CD8-positive, alpha-beta memory T cell (primary cell): Measurements from ENCODE around the gene DKC1. TPM values are rescaled to one million over a fixed set of nuclear protein-coding genes. Genes with fewer than 3 reads are reported as not detected.

ENCODE experiments used
- CTCF ChIA-PET: fragments of 350-600 bp; sonication (Branson Sonifier 250); formaldehyde crosslinking; loops from one replicate; lab custom pipeline; 2021; ENCODE audit warnings: antibody characterized with exemption; lab: Charles Lee
- POLR2A ChIA-PET: fragments of 350-600 bp; sonication (Branson Sonifier 250); formaldehyde crosslinking; loops from one replicate; lab custom pipeline; 2021; ENCODE audit warnings: antibody characterized with exemption; lab: Charles Lee
- DNase-seq, 5 donors: peaks; one replicate each; pipeline versions ENCODE4 v3.0.0 to v3.0.0-alpha.2; 2020 to 2022; ENCODE audit warnings: mixed read lengths in 1 of 5
- H3K27ac ChIP-seq: one replicate; pipeline ENCODE4 v1.7.0; 2013; ENCODE audit warnings: low read depth, mild to moderate bottlenecking, low read length, moderate library complexity
- H3K27me3 ChIP-seq: 2 replicates; pipeline ENCODE4 v1.7.0; 2013; ENCODE audit warnings: low read length, mild to moderate bottlenecking; ENCODE audit not compliant: insufficient read depth, poor library complexity, severe bottlenecking
- H3K36me3 ChIP-seq: 2 replicates; pipeline ENCODE4 v1.7.0; 2013; ENCODE audit warnings: mild to moderate bottlenecking, low read length, moderate library complexity; ENCODE audit not compliant: insufficient read depth
- H3K4me1 ChIP-seq: 2 replicates; pipeline ENCODE4 v1.7.0; 2013; ENCODE audit warnings: mild to moderate bottlenecking, low read length, moderate library complexity; ENCODE audit not compliant: insufficient read depth
- H3K4me3 ChIP-seq: 2 replicates; pipeline ENCODE4 v1.7.0; 2013; ENCODE audit warnings: mild to moderate bottlenecking, low read length
- H3K9me3 ChIP-seq: 2 replicates; pipeline ENCODE4 v1.7.0; 2013; ENCODE audit warnings: mild to moderate bottlenecking, low read length
- H3K27ac Mint-ChIP-seq, 8 donors: one replicate each; pipeline ENCODE4 v1.8.0; 2020 to 2021; ENCODE audit warnings: mixed read lengths in 8 of 8, mild to moderate bottlenecking in 6 of 8, inconsistent platforms in 3 of 8, moderate library complexity in 3 of 8
- H3K27me3 Mint-ChIP-seq, 2 donors: one replicate each; pipeline ENCODE4 v1.8.0; 2020 to 2021; ENCODE audit warnings: mixed read lengths in 2 of 2, mild to moderate bottlenecking in 1 of 2, moderate library complexity in 1 of 2
- H3K36me3 Mint-ChIP-seq, 3 donors: one replicate each; pipeline ENCODE4 v1.8.0; 2020 to 2021; ENCODE audit warnings: mixed read lengths in 3 of 3, inconsistent platforms in 1 of 3, mild to moderate bottlenecking in 1 of 3
- H3K4me1 Mint-ChIP-seq, 3 donors: one replicate each; pipeline ENCODE4 v1.8.0; 2020 to 2021; ENCODE audit warnings: mixed read lengths in 3 of 3, inconsistent platforms in 1 of 3, mild to moderate bottlenecking in 1 of 3
- H3K4me3 Mint-ChIP-seq, 7 donors: one replicate each; pipeline ENCODE4 v1.8.0; 2020 to 2021; ENCODE audit warnings: mixed read lengths in 7 of 7, mild to moderate bottlenecking in 6 of 7, moderate library complexity in 4 of 7, inconsistent platforms in 2 of 7
- H3K9me3 Mint-ChIP-seq, 5 donors: one replicate each; pipeline ENCODE4 v1.8.0; 2020 to 2022; ENCODE audit warnings: mixed read lengths in 5 of 5, mild to moderate bottlenecking in 3 of 5, moderate library complexity in 2 of 5, inconsistent platforms in 1 of 5
- polyA plus RNA-seq: library from polyadenylated mRNA; unstranded; fragments of 300-500 nt; fragmentation: Illumina TruSeq; gene quantifications from one replicate; pipeline ENCODE4 v1.2.3, GENCODE V29; 2021
- total RNA-seq, 2 experiments: library from RNA; stranded (reverse); gene quantifications; one replicate each; pipeline ENCODE4 v1.2.3, GENCODE V29; 2021

Gene DKC1
- total and polyA plus RNA-seq, 3 experiments from 2014 or later: 43.6 to 219 (median 214) TPM

DNA sequence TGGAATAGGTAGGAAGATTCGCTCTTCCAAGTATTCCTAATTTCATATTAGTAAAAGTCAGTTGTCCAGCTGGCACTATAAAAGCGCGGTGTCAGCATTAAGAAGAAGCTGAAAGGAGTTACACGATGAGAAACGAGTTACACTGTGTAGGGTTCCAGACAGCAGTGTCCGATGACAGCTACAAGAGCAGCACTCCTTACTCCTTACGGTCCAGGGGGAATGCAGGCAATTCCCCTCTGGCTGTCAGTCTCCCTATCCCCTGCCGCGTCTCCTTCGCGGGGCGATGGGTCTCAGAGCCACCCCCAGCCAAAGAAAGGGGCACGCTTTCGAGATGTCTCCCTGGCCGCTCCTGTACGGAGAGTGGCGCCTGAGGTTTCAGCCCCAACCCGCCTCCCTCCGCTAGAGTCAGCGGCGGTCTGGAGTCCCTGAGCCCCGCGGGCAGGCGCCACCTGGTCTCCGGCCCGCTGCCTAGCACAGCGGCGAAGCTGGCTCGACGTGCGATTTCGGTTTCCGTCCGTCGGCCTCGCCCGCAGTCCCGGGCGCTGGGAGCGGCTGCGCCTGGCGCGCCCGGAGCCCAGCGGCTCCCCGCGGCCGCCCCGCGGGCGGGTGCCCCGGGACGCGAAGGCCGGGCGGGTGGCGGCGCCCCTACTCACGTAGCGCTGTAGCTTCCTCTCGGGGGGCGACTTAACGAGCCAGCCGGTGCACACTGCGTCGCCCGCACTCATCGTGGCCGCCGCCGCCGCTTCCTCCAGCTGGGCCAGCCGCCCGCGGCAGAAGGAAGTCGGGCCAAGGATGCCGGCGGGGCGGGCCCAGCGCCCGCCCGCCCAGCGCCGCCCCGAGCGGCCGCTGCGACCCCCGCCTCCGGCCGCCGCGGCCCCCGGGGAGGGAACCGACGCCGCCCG lies 12.1 kb upstream of the DKC1 start, which contains the start of gene GAB3:
Gene GAB3, minus strand, starts transcription at position 777 of the 902 bp plus-strand sequence. Its CDS starts 52 bp downstream, at position 725.
- peaks cover 0 to 10% (median 0%) of the 10 kb centered on the region in 3 donors for H3K36me3 Mint-ChIP-seq
- H3K4me3 Mint-ChIP-seq: peak within 1 kb of the TSS; percentile 82 to 91 (median 86)
- no peaks in the 10 kb centered on the region for H3K27me3 ChIP-seq
- peak within 1 kb of the TSS; percentile 76 for H3K27ac ChIP-seq
- peak within 1 kb of the TSS; percentile 68 for H3K4me3 ChIP-seq
- peak within 1 kb of the TSS; percentile 82 to 95 (median 90) for H3K27ac Mint-ChIP-seq
- H3K4me1 Mint-ChIP-seq: peaks cover 28 to 47% (median 47%) of the 10 kb centered on the region in 3 donors
- H3K36me3 ChIP-seq: no peaks in the 10 kb centered on the region
- H3K9me3 ChIP-seq: no peaks in the 10 kb centered on the region
- peaks cover 15% of the 10 kb centered on the region for H3K4me1 ChIP-seq
- peaks cover 0 to 5% of the 10 kb centered on the region in 2 donors for H3K27me3 Mint-ChIP-seq
- H3K9me3 Mint-ChIP-seq: no peaks in the 10 kb centered on the region
- ChIA-PET CTCF (interaction anchor here (1.1 to 6.6 kb wide), 6 partner anchors 13 to 38 kb away, joined by 4 to 65 read pairs (median 19); partner anchors contain the start of gene DKC1), POLR2A (interaction anchor here (0.8 to 2.2 kb wide), 5 partner anchors 12 to 31 kb away, joined by 3 to 22 read pairs (median 5); partner anchors contain the start of gene DKC1)
- peak; percentile 16 to 68 (median 38) for DNase-seq

DNA sequence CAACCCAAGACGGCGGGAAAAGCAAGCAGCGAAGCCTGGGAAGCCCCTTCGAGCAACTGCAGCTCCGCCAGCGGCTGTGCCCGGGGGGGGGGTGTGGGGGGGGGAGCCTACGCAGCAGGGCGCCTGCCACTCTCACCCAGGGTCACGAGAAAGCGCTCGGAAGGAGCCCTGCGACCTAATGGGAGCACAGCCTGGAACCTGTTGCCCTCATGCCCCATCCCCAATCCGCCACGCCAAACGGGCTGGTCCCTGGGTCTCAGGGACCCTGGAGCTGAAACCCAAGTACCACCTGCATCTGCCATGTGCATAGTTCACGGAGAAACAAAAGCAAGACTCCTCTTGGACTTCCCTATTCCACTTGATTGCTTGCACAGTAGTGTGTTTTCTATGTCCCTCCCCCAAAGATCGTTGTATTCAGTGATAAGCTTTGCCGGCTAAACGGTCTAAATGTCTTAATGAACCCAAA lies 11.4 kb upstream of the DKC1 start:
- POLR2A ChIA-PET: interaction anchor here (0.7 to 2.2 kb wide), 4 partner anchors 11 to 21 kb away, joined by 4 to 22 read pairs (median 6); partner anchors contain the start of gene DKC1
- Mint-ChIP-seq H3K4me3 (peak overlapping the region; percentile 71 to 91 (median 80)), H3K27me3 (peaks cover 0 to 5% of the 10 kb centered on the region in 2 donors), H3K36me3 (peaks cover 0 to 8% (median 0%) of the 10 kb centered on the region in 3 donors), H3K4me1 (peaks cover 25 to 43% (median 43%) of the 10 kb centered on the region in 3 donors), H3K9me3 (no peaks in the 10 kb centered on the region), H3K27ac (peak overlapping the region; percentile 71 to 95 (median 84))
- Histone ChIP-seq H3K4me3 (peak overlapping the region; percentile 43), H3K27me3 (no peaks in the 10 kb centered on the region), H3K36me3 (no peaks in the 10 kb centered on the region), H3K4me1 (peaks cover 15% of the 10 kb centered on the region), H3K9me3 (no peaks in the 10 kb centered on the region), H3K27ac (peak overlapping the region; percentile 48)
- CTCF ChIA-PET: interaction anchor here (0.9 to 6.6 kb wide), 5 partner anchors 12 to 39 kb away, joined by 3 to 65 read pairs (median 13); partner anchors contain the start of gene DKC1
- DNase-seq: no peak

DNA sequence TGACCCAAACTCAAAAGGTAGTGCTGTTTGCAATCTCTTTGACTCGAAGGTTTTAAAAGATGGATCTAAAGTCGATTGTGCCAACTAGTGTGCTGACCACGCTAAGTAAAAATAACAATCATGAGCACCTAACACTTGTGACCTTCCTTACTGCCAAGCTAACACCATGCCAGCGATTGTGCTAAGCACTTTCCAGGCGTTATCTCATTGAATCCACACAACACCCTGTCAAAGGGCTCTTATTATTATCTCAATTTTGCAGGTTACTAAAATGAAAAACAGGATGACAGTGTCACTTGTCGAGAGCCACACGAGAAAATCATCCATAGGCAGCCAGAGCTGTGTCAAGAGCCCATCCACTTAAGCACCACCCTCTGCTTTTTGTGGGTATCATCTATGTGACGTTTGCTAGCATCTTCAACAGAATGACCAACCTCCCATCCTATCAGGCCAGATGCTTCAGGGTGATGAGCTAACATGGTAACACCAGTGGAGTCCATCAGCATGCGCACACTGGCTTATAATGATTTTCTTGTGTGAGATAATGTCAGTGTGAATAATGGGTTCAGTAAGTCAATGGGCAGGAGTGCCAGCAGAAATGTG lies 10.9 kb upstream of the DKC1 start:
- Mint-ChIP-seq H3K27ac (peak overlapping the region; percentile 71 to 95 (median 84)), H3K4me1 (peaks cover 20 to 38% (median 37%) of the 10 kb centered on the region in 3 donors)
- peak overlapping the region; percentile 43 for H3K4me3 ChIP-seq

DNA sequence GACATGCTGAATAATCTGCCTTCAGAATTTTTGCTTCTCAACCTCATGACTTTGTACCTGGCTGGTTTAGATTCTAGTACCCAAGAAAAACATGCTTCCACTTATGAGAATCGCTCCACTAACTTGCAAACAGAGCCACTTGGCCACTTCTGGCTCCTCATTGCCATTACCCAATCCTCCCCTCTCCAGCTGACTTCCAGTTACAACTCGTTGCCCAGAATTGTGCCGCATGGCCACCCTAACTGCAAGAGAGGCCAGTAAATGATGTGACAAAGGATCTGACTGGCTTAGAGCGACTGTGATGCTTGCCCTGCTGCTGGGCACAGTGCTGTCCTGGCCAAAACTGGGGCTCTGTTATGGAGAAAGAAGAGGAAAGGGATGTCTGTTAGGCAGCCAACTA lies 4.0 kb upstream of the DKC1 start:
- Mint-ChIP-seq H3K4me1 (peaks cover 9 to 22% (median 16%) of the 10 kb centered on the region in 3 donors), H3K9me3 (no peaks in the 10 kb centered on the region), H3K27ac (peak overlapping the region in 1 of 8 donors; percentile 77), H3K36me3 (peaks cover 0 to 3% (median 0%) of the 10 kb centered on the region in 3 donors), H3K4me3 (no peak overlapping the region), H3K27me3 (no peaks in the 10 kb centered on the region)
- Histone ChIP-seq H3K36me3 (no peaks in the 10 kb centered on the region), H3K27ac (no peak overlapping the region), H3K9me3 (no peaks in the 10 kb centered on the region), H3K4me3 (no peak overlapping the region), H3K27me3 (no peaks in the 10 kb centered on the region), H3K4me1 (peaks cover 11% of the 10 kb centered on the region)
- CTCF ChIA-PET: no interaction called here
- DNase-seq: no peak
- POLR2A ChIA-PET: no interaction called here

More for the DNA sequence above, 10.9 kb upstream of the DKC1 start:
- Histone ChIP-seq H3K36me3 (no peaks in the 10 kb centered on the region), H3K27ac (peak overlapping the region; percentile 48), H3K9me3 (no peaks in the 10 kb centered on the region), H3K27me3 (no peaks in the 10 kb centered on the region), H3K4me1 (peaks cover 15% of the 10 kb centered on the region)
- peaks cover 0 to 7% (median 0%) of the 10 kb centered on the region in 3 donors for H3K36me3 Mint-ChIP-seq
- ChIA-PET POLR2A (interaction anchor here (0.7 to 2.2 kb wide), 3 partner anchors 11 to 21 kb away, joined by 4 to 22 read pairs (median 4); partner anchors contain the start of gene DKC1), CTCF (interaction anchor here (0.9 to 6.6 kb wide), 3 partner anchors 27 to 39 kb away, joined by 3 to 65 read pairs (median 4); no protein-coding TSS in a partner anchor)
- DNase-seq: no peak
- H3K27me3 Mint-ChIP-seq: peaks cover 0 to 5% of the 10 kb centered on the region in 2 donors
- H3K9me3 Mint-ChIP-seq: no peaks in the 10 kb centered on the region
- H3K4me3 Mint-ChIP-seq: peak overlapping the region; percentile 71 to 91 (median 80)

DNA sequence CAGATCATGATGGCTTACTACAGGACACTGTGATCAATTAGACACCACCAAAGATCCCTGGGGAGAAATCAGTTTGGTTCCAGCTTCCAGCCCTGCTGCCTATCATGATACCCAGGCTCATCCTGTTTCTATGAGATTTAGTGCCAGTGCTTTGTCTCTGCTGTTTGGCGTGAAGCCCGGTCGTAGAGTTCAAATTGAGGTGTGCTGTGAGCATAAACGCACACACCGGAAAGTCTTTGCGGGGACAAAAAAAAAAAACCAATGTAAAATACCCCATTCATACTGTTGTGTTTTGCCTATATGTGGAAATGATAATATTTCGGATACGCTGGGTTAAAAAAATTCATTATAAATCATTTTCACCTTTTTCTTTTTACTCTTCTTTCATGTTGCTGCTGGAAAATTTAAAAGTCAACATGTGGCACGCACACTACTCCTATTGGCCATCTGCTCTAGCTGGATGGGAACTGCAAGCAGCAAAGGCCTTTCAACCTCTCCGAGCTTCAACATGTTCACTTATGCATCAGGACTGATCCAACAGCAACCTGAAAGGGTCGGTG lies 607 bp upstream of the DKC1 start:
- peak in 2 of 5 donors; percentile 2 to 49 for DNase-seq
- POLR2A ChIA-PET: interaction anchor here (0.6 to 4.3 kb wide), 7 partner anchors 9 to 49 kb away, joined by 3 to 22 read pairs (median 5); partner anchors contain the start of gene GAB3
- no peaks in the 10 kb centered on the region for H3K9me3 ChIP-seq

DNA sequence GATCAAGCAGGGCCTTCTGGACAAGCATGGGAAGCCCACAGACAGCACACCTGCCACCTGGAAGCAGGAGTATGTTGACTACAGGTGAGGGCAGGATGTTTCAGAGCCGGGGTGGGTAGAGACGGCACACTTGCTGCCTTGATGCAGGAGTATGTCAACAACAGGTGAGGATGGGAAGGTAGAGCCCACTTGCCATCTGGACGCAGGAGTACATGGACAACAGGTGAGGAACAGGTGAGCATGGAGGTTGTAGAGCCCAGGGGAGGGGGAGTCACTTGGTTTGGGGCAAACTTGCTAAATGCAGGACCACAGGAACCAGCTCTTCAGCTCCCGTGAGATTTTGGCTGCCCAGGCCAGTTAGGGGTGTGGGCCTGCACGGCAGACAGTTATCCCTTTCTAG lies 12.0 kb downstream of the DKC1 start:
- Histone ChIP-seq H3K27me3 (no peaks in the 10 kb centered on the region), H3K9me3 (no peaks in the 10 kb centered on the region), H3K27ac (no peak overlapping the region), H3K4me1 (no peaks in the 10 kb centered on the region), H3K36me3 (peaks cover 36% of the 10 kb centered on the region), H3K4me3 (no peak overlapping the region)
- Mint-ChIP-seq H3K36me3 (peaks cover 0 to 77% (median 5%) of the 10 kb centered on the region in 3 donors), H3K9me3 (peaks cover 0 to 2% (median 0%) of the 10 kb centered on the region in 5 donors), H3K4me3 (no peak overlapping the region), H3K27ac (peak overlapping the region in 2 of 8 donors; percentile 77 to 80), H3K27me3 (peaks cover 0 to 5% of the 10 kb centered on the region in 2 donors), H3K4me1 (peaks cover 0 to 4% (median 0%) of the 10 kb centered on the region in 3 donors)
- no peak for DNase-seq
- ChIA-PET CTCF (no interaction called here), POLR2A (no interaction called here)

More for the DNA sequence above, 607 bp upstream of the DKC1 start:
- peaks cover 14 to 32% (median 25%) of the 10 kb centered on the region in 3 donors for H3K4me1 Mint-ChIP-seq
- H3K4me3 Mint-ChIP-seq: peak overlapping the region; percentile 86 to 93 (median 88)
- peak overlapping the region; percentile 89 to 99 (median 94) for H3K27ac Mint-ChIP-seq
- CTCF ChIA-PET: interaction anchor here (1.6 to 3.0 kb wide), 3 partner anchors 12 to 70 kb away, joined by 3 to 13 read pairs (median 11); partner anchors contain the start of gene GAB3
- no peaks in the 10 kb centered on the region for H3K27me3 Mint-ChIP-seq
- peaks cover 11% of the 10 kb centered on the region for H3K4me1 ChIP-seq
- no peaks in the 10 kb centered on the region for H3K9me3 Mint-ChIP-seq
- peaks cover 17% of the 10 kb centered on the region for H3K36me3 ChIP-seq
- H3K4me3 ChIP-seq: peak overlapping the region; percentile 87
- H3K27ac ChIP-seq: peak overlapping the region; percentile 64
- no peaks in the 10 kb centered on the region for H3K27me3 ChIP-seq
- H3K36me3 Mint-ChIP-seq: peaks cover 0 to 26% (median 3%) of the 10 kb centered on the region in 3 donors
